Measurements from ENCODE around the gene TIMM22. TPM values are rescaled to one million over a fixed set of nuclear protein-coding genes. Genes with fewer than 3 reads are reported as not detected.

The TIMM22 gene
- total and polyA plus RNA-seq, 8 donors = 0.29 to 22.6 (median 8.7) TPM

DNA sequence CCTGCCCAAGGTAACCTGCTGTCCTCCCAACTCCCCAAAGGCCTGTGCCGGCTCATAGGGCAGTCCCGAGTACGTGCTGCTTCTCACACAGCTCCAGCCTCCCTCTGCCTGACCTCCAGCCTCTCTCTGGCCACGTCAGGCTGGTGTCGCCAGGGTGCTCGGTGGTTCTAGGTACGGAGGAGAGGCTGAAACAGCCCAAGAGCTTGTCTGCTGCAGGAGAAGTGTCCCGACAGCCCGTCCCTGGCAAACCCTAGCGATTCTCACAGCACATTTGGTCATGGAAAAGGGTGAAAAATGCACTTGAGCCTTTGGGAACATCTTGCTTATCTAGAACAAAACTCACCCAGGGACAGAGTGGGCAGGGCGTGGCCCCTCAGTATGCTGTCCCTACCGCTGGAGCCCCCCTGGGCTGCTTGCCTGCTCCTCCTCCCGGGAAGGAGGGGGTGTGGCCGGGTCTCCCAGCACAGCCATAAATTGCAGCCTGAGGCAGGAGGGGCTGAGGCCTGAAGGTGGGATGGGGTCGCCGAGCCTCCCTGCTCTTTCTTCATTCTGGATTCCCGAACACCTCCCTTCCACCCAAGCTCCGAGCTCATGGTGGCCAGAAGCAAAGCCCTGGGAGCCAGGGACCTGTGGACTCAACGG is 40.4 kb downstream of the TIMM22 start:
- no peak for DNase-seq
- intact Hi-C loops (cut with DNase I; ENCODE audit: low total_unique reads) = no loop called here
- WGBS, 5 donors = 83 to 95% (median 89%) methylated on average over 15 to 19 of the region's 19 CpGs
- Histone ChIP-seq H3K4me3 (no peak overlapping the region), H3K4me1 (peaks cover 15 to 39% (median 26%) of the 10 kb centered on the region in 4 donors), H3K9me3 (no peaks in the 10 kb centered on the region), H3K27ac (no peak overlapping the region), H3K27me3 (no peaks in the 10 kb centered on the region), H3K36me3 (peaks cover 5 to 67% (median 53%) of the 10 kb centered on the region in 4 donors)
- TF ChIP-seq EP300 (IDR thresholded peaks at IDR 0.05) (no peak), POLR2AphosphoS5 (IDR thresholded peaks at IDR 0.05) (no peak), POLR2A (IDR thresholded peaks at IDR 0.05) (no peak)
- TF ChIP-seq, protein P1, sequence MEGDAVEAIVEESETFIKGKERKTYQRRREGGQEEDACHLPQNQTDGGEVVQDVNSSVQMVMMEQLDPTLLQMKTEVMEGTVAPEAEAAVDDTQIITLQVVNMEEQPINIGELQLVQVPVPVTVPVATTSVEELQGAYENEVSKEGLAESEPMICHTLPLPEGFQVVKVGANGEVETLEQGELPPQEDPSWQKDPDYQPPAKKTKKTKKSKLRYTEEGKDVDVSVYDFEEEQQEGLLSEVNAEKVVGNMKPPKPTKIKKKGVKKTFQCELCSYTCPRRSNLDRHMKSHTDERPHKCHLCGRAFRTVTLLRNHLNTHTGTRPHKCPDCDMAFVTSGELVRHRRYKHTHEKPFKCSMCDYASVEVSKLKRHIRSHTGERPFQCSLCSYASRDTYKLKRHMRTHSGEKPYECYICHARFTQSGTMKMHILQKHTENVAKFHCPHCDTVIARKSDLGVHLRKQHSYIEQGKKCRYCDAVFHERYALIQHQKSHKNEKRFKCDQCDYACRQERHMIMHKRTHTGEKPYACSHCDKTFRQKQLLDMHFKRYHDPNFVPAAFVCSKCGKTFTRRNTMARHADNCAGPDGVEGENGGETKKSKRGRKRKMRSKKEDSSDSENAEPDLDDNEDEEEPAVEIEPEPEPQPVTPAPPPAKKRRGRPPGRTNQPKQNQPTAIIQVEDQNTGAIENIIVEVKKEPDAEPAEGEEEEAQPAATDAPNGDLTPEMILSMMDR (IDR thresholded peaks at IDR 0.05) = no peak

DNA sequence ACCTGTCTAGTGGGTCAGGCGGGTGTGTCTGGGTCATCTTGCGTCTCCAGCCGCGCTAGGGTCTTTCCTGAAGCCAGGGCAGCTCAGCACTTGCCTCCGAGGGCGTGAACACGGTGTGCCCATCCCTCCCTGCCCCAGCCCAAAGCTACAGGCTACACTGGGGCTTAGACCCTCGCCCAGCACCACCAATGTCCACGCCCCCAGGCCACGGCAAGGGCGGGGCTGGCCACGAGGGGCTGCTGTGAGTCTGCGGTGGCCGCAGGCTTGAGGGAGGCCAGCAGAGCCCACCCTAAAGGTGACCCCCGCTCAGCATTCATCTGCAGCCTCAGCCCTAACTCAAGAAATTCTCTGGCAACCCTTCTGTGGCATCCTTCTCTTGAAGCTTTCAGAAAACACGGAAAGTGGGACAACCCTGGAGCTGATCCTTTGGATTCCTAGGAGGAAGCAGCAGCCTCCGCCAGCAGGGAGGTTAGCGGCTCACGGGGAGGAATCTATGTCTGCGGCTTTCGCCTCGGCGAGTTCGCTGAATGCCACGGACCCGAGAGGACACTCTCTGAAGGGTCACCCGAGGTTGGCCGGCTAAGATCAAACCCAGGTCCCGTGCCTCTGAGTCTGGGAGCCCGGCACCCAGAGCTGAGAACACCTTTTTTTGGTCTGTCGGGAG is 41.7 kb downstream of the TIMM22 start:
- Histone ChIP-seq H3K9me3 (no peaks in the 10 kb centered on the region), H3K4me3 (no peak overlapping the region), H3K27me3 (no peaks in the 10 kb centered on the region), H3K4me1 (peaks cover 17 to 41% (median 31%) of the 10 kb centered on the region in 4 donors), H3K36me3 (peaks cover 0 to 63% (median 48%) of the 10 kb centered on the region in 4 donors), H3K27ac (peak overlapping the region; percentile 53 to 79 (median 78))
- TF ChIP-seq, protein P1 (IDR thresholded peaks at IDR 0.05) = no peak
- no peak for TF ChIP-seq POLR2A (IDR thresholded peaks at IDR 0.05)
- TF ChIP-seq EP300 (IDR thresholded peaks at IDR 0.05) = no peak
- no peak for TF ChIP-seq POLR2AphosphoS5 (IDR thresholded peaks at IDR 0.05)
- no peak for DNase-seq
- intact Hi-C loops (cut with DNase I; ENCODE audit: low total_unique reads) = no loop called here
- WGBS, 5 donors = 82 to 90% (median 88%) methylated on average over 21 to 31 of the region's 31 CpGs

DNA sequence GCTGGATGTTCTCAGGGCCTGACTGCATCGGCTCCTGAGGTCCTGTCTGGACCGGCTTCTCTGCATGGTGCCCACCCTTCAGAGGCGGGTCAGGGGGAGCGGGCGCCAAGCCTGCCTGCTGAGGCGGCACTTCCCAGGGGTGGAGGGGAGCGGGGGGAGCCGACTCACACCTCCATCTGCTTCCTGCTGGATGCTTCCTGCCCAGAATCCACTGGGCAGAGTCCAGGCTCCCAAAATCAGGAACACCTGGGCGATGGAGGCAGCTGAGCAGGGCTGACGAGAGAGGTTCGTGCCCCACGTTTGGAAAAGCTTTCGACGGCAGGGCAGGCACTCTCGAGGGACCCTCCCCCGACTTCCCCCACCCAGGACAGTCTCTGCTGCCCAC is 42.2 kb downstream of the TIMM22 start:
- TF ChIP-seq POLR2A (IDR thresholded peaks at IDR 0.05) = no peak
- TF ChIP-seq EP300 (IDR thresholded peaks at IDR 0.05) = no peak
- 74 to 88% (median 78%) methylated on average over 5 to 16 of the region's 16 CpGs for WGBS, 5 donors
- Histone ChIP-seq H3K36me3 (peaks cover 0 to 60% (median 46%) of the 10 kb centered on the region in 4 donors), H3K27ac (peak overlapping the region; percentile 53 to 79 (median 78)), H3K9me3 (no peaks in the 10 kb centered on the region), H3K4me1 (peaks cover 17 to 46% (median 35%) of the 10 kb centered on the region in 4 donors), H3K4me3 (no peak overlapping the region), H3K27me3 (no peaks in the 10 kb centered on the region)
- intact Hi-C loops (cut with DNase I; ENCODE audit: low total_unique reads) = no loop called here
- peak in 1 of 2 donors; percentile 45 for DNase-seq

DNA sequence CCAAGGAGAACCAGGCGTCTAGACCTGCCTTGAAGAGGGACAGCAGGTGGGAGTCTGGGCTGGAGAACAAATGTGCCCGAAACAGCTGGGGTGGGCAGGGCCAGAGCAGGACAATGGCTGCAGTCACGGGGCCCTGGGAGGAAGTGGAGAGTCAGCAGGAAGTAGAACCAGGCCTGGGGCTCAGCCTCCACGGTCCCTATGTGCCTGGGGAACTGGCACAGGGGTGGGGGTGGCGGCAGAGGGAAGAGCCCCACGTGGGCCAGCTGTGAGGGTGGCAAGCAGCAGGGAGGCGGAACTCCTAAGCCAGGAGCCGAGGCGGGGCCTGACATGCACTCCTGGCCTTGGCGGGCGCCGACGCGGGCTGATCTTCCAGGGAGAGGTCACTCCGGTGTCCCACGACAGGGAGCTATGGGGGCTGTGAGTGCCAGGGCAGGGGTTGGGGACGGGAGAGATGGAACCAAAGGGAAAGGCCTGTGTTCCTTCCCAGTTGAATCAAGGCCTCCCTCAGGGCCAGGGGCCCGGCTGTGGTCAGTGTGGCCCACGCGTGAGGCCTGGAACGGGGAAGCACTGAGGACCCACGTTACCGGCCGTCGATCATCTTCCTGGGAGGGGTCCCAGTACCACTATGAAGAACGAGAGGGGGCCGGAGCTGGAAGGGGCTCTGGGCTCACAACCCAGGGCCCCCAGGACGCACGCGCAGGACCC is 42.7 kb downstream of the TIMM22 start:
- TF ChIP-seq POLR2A (IDR thresholded peaks at IDR 0.05) (no peak), POLR2AphosphoS5 (IDR thresholded peaks at IDR 0.05) (peak in 1 of 3 donors; percentile 50), EP300 (IDR thresholded peaks at IDR 0.05) (no peak)
- TF ChIP-seq, protein P1 (IDR thresholded peaks at IDR 0.05) = no peak
- intact Hi-C loops (cut with DNase I; ENCODE audit: low total_unique reads) = no loop called here
- H3K9me3 ChIP-seq = no peaks in the 10 kb centered on the region
- H3K27me3 ChIP-seq = no peaks in the 10 kb centered on the region
- H3K27ac ChIP-seq = peak overlapping the region; percentile 53 to 79 (median 78)
- H3K4me3 ChIP-seq = peak overlapping the region in 2 of 4 donors; percentile 3 to 7
- H3K36me3 ChIP-seq = peaks cover 0 to 55% (median 42%) of the 10 kb centered on the region in 4 donors
- H3K4me1 ChIP-seq = peaks cover 17 to 47% (median 35%) of the 10 kb centered on the region in 4 donors
- 38 to 68% (median 58%) methylated on average over 18 to 30 of the region's 30 CpGs for WGBS, 5 donors
- peak; percentile 75 to 86 for DNase-seq

All from stomach (tissue), 9 donors.